ENCODE data around the gene PCYT1A.

DNA sequence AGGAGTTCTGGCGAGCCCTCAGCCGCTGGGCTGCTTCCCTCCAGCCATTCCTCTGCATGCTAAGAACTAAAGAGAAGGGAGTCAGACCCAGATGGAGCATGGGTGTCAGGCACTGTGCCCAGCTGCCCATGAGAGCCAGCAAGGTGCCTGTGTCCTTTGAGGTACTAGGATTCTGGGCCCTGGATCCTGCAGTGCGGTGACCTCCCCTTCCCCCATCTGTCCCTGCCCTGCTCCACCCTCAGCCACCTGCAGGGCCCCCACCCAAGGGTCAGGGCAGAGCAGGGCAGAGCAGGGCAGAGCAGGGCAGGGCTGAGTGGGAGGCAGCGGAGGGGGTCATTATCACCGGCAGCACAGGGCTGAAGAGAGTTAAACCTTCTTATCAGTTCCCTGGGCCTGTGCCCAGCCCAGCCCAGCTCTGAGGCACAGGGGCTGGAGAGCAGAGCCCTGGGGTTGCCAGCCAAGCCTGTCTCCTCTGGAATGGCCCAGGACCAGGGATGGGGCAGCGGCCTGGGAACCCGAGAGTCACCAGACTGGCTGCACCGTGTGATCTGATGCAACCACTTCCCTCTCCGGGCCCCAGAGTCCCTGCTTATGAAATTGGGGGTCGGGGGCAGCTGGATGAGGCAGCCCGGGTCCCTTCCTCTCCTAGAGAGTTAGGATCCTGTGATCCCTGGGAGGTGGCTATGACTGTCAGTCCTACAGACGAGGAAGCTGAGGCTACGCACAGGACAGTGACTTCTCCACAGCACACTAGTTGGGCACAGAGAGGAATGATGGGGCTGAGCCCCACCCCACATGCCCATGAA lies 93.6 kb downstream of the PCYT1A start:
- TF ChIP-seq POLR2A (IDR thresholded peaks at IDR 0.05) = no peak
- TF ChIP-seq, protein P1, sequence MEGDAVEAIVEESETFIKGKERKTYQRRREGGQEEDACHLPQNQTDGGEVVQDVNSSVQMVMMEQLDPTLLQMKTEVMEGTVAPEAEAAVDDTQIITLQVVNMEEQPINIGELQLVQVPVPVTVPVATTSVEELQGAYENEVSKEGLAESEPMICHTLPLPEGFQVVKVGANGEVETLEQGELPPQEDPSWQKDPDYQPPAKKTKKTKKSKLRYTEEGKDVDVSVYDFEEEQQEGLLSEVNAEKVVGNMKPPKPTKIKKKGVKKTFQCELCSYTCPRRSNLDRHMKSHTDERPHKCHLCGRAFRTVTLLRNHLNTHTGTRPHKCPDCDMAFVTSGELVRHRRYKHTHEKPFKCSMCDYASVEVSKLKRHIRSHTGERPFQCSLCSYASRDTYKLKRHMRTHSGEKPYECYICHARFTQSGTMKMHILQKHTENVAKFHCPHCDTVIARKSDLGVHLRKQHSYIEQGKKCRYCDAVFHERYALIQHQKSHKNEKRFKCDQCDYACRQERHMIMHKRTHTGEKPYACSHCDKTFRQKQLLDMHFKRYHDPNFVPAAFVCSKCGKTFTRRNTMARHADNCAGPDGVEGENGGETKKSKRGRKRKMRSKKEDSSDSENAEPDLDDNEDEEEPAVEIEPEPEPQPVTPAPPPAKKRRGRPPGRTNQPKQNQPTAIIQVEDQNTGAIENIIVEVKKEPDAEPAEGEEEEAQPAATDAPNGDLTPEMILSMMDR (IDR thresholded peaks at IDR 0.05) = no peak

Measured in prostate gland (tissue), 2 donors.